ENCODE measurements around the gene POLR3B. TPM values are rescaled to one million over a fixed set of nuclear protein-coding genes. Genes with fewer than 3 reads are reported as not detected.

The POLR3B gene
- total RNA-seq, 2 donors from 2014 or later: 5.9 to 9.6 TPM

DNA sequence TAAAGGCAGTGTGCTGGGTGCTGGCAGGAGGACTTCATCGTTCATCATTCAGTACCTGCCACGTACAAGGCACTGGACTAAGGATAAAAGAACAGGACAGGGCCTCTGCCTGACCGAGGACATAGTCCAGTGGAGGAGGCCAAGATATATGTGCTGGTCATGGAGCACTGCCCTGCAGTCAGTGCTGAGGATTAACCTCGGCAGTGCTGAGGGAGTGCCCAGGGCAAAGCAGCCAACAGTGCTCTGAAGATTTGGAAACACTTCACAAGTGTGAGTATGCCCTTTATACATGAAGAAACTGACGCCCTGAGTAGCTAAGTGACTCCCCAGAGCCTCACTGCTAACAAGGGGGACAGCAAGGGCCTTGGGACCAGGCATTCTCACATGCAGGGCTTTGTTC, 153.8 kb downstream of the POLR3B start:
- no peaks in the 10 kb centered on the region for H3K27me3 Mint-ChIP-seq (ENCODE audit: low read depth)
- peaks cover 0 to 6% of the 10 kb centered on the region in 2 donors for H3K36me3 Mint-ChIP-seq (ENCODE audit: insufficient read depth in 2 of 2)
- H3K27ac Mint-ChIP-seq: no peak overlapping the region
- DNase-seq (no peak), ATAC-seq (replicated peaks in 1 of 2) (no peak)
- H3K4me3 Mint-ChIP-seq: no peak overlapping the region
- H3K4me1 Mint-ChIP-seq (ENCODE audit: low read depth): no peaks in the 10 kb centered on the region
- H3K9me3 Mint-ChIP-seq: peaks cover 2% of the 10 kb centered on the region in 2 donors

- Mint-ChIP-seq H3K27ac (no peak overlapping the region), H3K27me3 (ENCODE audit: low read depth) (peaks cover 8% of the 10 kb centered on the region), H3K4me1 (ENCODE audit: low read depth) (no peaks in the 10 kb centered on the region), H3K9me3 (peaks cover 2% of the 10 kb centered on the region in 2 donors), H3K36me3 (ENCODE audit: insufficient read depth in 2 of 2) (no peaks in the 10 kb centered on the region), H3K4me3 (no peak overlapping the region)
- no peak for DNase-seq
- ATAC-seq (replicated peaks in 1 of 2): no peak
Observed at GRCh38 chr12:106517314-106517713, 159.8 kb downstream of the POLR3B start.

GRCh38 chr12:106519607-106520021, 162.1 kb downstream of the POLR3B start:
- H3K4me1 Mint-ChIP-seq (ENCODE audit: low read depth): no peaks in the 10 kb centered on the region
- no peaks in the 10 kb centered on the region for H3K36me3 Mint-ChIP-seq (ENCODE audit: insufficient read depth in 2 of 2)
- DNase-seq (no peak), ATAC-seq (replicated peaks in 1 of 2) (no peak)
- H3K27me3 Mint-ChIP-seq (ENCODE audit: low read depth): peaks cover 8% of the 10 kb centered on the region
- no peak overlapping the region for H3K27ac Mint-ChIP-seq
- no peak overlapping the region for H3K4me3 Mint-ChIP-seq
- no peaks in the 10 kb centered on the region for H3K9me3 Mint-ChIP-seq

GRCh38 chr12:106521901-106522300, 164.4 kb downstream of the POLR3B start:
- Mint-ChIP-seq H3K4me3 (no peak overlapping the region), H3K4me1 (ENCODE audit: low read depth) (no peaks in the 10 kb centered on the region), H3K36me3 (ENCODE audit: insufficient read depth in 2 of 2) (no peaks in the 10 kb centered on the region), H3K27ac (no peak overlapping the region), H3K9me3 (no peaks in the 10 kb centered on the region), H3K27me3 (ENCODE audit: low read depth) (peaks cover 8% of the 10 kb centered on the region)
- no peak for ATAC-seq (replicated peaks in 1 of 2)
- DNase-seq: no peak

- H3K27me3 Mint-ChIP-seq (ENCODE audit: low read depth): peaks cover 11% of the 10 kb centered on the region
Observed at GRCh38 chr12:106522708-106523107, 165.2 kb downstream of the POLR3B start.

DNA sequence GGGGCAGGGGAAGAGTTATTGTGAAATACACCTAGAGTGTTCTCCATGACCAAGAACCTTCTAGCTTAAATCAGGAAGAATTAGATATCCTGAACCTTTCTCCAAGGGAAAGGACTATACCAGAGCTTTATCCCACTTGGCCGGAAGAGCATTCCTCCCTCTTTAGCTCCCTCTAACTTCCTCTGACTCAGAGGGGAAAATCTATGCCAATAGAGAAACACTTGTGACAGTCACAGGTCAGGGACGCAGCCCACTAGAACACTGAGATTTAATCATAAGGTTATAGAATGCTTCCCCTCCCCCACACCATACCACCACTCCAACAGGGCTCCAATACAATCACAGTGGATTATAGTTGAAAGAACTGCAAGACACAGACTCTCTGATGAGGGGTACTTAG, 169.8 kb downstream of the POLR3B start:
- Mint-ChIP-seq H3K36me3 (ENCODE audit: insufficient read depth in 2 of 2) (no peaks in the 10 kb centered on the region), H3K9me3 (peaks cover 2 to 7% of the 10 kb centered on the region in 2 donors), H3K4me3 (no peak overlapping the region), H3K27me3 (ENCODE audit: low read depth) (peaks cover 9% of the 10 kb centered on the region), H3K27ac (no peak overlapping the region), H3K4me1 (ENCODE audit: low read depth) (no peaks in the 10 kb centered on the region)
- ATAC-seq (replicated peaks in 1 of 2): no peak
- no peak for DNase-seq

More at GRCh38 chr12:106522708-106523107, 165.2 kb downstream of the POLR3B start:
- Mint-ChIP-seq H3K4me1 (ENCODE audit: low read depth) (no peaks in the 10 kb centered on the region), H3K4me3 (no peak overlapping the region), H3K36me3 (ENCODE audit: insufficient read depth in 2 of 2) (no peaks in the 10 kb centered on the region), H3K27ac (no peak overlapping the region), H3K9me3 (no peaks in the 10 kb centered on the region)
- ATAC-seq (replicated peaks in 1 of 2): no peak
- DNase-seq: no peak

GRCh38 chr12:106541201-106541600, 183.7 kb downstream of the POLR3B start:
- DNase-seq (no peak), ATAC-seq (replicated peaks in 1 of 2) (no peak)
- peaks cover 6% of the 10 kb centered on the region for H3K27me3 Mint-ChIP-seq (ENCODE audit: low read depth)
- peaks cover 6 to 9% of the 10 kb centered on the region in 2 donors for H3K36me3 Mint-ChIP-seq (ENCODE audit: insufficient read depth in 2 of 2)
- no peak overlapping the region for H3K27ac Mint-ChIP-seq
- H3K9me3 Mint-ChIP-seq: peaks cover 8% of the 10 kb centered on the region in 2 donors
- no peak overlapping the region for H3K4me3 Mint-ChIP-seq
- no peaks in the 10 kb centered on the region for H3K4me1 Mint-ChIP-seq (ENCODE audit: low read depth)

DNA sequence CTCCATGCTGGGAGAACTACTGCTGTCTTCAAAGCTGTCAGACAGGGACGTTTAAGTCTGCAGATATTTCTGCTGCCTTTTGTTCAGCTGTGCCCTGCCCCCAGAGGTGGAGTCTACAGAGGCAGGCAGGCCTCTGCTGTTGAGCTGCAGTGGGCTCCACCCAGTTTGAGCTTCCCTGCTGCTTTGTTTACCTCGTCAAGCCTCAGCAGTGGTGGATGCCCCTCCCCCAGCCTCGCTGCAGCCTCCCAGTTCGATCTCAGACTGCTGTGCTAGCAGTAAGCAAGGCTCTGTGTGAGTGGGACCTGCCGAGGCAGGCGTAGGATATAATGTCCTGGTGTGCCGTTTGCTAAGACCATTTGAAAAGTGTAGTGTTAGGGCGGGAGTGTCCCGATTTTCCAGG, 193.9 kb downstream of the POLR3B start:
- ATAC-seq (replicated peaks in 1 of 2): no peak
- Mint-ChIP-seq H3K27ac (no peak overlapping the region), H3K4me3 (no peak overlapping the region), H3K9me3 (peaks cover 5 to 11% of the 10 kb centered on the region in 2 donors), H3K36me3 (ENCODE audit: insufficient read depth in 2 of 2) (peaks cover 8 to 11% of the 10 kb centered on the region in 2 donors), H3K27me3 (ENCODE audit: low read depth) (peaks cover 34% of the 10 kb centered on the region), H3K4me1 (ENCODE audit: low read depth) (no peaks in the 10 kb centered on the region)
- DNase-seq: no peak

- peaks cover 7 to 11% of the 10 kb centered on the region in 2 donors for H3K9me3 Mint-ChIP-seq
Observed at GRCh38 chr12:106552228-106552627, 194.7 kb downstream of the POLR3B start.

More at GRCh38 chr12:106552228-106552627, 194.7 kb downstream of the POLR3B start:
- DNase-seq (no peak), ATAC-seq (replicated peaks in 1 of 2) (no peak)
- H3K4me1 Mint-ChIP-seq (ENCODE audit: low read depth): no peaks in the 10 kb centered on the region
- H3K36me3 Mint-ChIP-seq (ENCODE audit: insufficient read depth in 2 of 2): peaks cover 8 to 11% of the 10 kb centered on the region in 2 donors
- peaks cover 40% of the 10 kb centered on the region for H3K27me3 Mint-ChIP-seq (ENCODE audit: low read depth)
- H3K4me3 Mint-ChIP-seq: no peak overlapping the region
- no peak overlapping the region for H3K27ac Mint-ChIP-seq

Other genes starting within 250 kb of the POLR3B start
- under 1 TPM; 0.14 TPM for gene NUAK1, start 218.8 kb upstream of the POLR3B start, total RNA-seq
- gene CKAP4, start 109.7 kb upstream of the POLR3B start, total RNA-seq: 10 to 100 TPM; 12.0 to 14.2 TPM
- gene TCP11L2, start 55.0 kb upstream of the POLR3B start, total RNA-seq: 10 to 100 TPM; 23.9 to 30.1 TPM
- gene RFX4, start 225.3 kb downstream of the POLR3B start, total RNA-seq: not detected

All from activated T-cell treated with anti-CD3 and anti-CD28 coated beads, Interleukin-2, amount 50 U/mL, for 72 hours (primary cell).